LoVo (cell line): ENCODE measurements around the gene SUPT4H1.

Experiments
- DNase-seq: peaks from one replicate; pipeline ENCODE4 v3.0.0-alpha.2; 2016; ENCODE audit warnings: low spot score

Gene SUPT4H1

DNA sequence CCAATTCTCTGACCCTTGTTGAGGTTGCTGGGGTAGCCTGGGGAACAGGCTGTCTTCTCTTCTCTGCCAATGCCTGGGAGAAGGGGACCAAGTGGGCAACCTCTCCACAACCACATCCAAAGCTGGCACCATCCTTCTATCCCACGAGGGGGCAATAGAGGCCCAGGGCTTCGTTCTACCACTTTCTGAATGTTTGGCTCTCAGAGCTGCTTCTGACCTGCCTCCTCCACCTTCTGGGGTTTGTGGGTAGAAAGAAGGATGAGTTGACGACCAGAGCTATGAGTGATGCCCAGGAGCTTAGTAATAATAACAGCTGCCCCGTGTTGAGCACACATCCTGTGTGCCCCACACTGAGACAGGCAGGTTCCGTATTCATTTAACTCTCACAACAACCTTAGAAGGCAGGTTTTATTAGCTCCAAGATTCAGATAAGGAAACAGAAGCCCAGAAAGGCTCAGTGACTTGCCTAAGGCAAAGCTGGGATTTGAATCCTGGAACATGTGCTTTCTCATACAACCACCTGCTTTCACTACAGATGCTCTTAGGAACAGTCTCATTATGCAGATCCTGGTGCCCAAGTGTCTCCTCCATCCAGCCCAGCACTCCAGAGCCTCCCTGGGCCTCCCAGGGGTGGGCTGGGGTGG, 34.5 kb downstream of the SUPT4H1 start:
- DNase-seq, result peak; percentile 82

DNA sequence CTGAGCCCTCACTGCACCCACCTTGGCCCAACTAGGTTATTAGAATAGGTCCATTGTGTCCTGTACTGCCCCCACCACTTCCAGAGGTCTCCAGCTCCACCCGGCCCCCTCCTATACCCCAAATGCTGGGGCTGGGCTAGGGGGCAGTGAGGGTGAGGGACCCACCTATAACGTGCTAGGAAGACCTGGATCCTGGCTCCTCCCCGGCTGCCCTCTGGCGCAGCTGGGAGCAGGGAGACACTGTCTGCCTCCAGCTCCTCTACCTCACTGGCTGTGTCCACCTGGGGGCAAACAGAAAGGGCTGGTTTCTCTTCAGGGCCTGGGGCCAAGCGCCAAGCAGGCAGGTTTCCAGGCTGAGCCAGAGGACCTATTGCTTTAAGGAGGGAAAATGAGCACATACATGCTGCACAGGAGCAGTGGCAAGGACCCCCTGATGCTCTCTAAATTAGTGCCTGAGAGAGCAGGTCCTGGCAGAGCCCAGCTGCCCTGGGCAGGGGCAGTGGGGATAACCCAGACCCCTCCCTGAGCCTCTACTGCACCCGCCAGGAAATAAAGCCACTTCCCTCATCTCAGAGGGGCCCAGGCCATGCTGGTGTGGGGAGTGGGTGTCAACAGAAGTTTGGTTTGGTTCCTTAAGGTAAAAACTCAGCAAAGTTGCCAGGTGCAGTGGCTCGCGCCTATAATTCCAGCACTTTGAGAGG, 35.6 kb downstream of the SUPT4H1 start:
- no peak for DNase-seq

DNA sequence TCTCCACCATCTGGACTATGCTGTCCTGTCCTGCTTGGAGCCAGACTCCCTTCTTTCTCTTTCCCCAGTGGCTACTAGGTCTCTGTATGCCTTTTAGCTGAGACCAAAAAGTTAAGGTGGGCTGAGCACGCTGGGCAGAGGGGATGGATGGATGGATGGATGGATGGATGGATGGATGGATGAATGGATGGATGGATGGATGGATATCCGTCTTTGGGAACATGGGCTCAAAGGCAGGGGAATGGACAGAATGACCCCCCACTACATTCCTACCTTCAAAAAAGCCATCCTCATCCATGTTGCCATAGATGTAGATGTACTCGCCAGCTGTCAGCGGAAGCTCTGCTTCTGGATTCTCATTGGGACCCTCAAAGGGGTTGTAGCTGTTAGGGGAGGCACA, 36.3 kb downstream of the SUPT4H1 start:
- no peak for DNase-seq

DNA sequence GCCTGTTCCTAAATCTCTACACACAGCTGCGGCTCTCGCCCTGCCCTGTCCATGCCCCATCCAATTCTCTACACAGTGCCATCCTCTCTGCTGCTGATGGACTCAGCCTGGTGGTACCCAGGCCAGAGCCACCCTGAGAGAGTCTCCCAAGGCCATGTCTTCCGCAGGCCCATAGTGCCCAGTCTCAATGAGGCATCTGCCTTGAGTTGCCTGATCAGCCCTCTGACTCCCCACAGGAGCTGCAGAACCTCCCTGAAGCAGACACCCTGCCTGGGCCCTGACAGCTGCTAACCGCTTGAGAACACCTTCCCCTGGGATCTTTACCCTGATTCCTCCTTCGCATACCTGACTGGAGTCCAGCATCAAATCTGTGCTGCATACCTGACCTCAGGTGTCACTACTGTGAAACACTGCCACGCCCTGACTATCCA, 36.7 kb downstream of the SUPT4H1 start:
- no peak for DNase-seq

DNA sequence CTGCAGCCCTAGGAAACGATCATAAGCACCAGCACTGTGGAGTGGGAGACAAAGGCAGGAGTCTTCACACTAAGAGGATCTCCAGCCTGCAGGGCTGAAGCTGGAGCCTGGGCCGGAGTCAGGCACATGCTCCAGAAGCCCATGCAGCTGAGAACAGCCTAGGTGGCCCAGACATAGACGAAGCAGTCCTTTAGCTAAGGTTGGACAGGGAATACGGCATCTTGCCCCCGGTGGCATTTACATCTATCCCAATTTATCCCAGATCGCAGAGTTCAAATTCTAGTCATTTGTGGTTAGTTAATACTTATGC, 37.3 kb downstream of the SUPT4H1 start:
- DNase-seq, result no peak

DNA sequence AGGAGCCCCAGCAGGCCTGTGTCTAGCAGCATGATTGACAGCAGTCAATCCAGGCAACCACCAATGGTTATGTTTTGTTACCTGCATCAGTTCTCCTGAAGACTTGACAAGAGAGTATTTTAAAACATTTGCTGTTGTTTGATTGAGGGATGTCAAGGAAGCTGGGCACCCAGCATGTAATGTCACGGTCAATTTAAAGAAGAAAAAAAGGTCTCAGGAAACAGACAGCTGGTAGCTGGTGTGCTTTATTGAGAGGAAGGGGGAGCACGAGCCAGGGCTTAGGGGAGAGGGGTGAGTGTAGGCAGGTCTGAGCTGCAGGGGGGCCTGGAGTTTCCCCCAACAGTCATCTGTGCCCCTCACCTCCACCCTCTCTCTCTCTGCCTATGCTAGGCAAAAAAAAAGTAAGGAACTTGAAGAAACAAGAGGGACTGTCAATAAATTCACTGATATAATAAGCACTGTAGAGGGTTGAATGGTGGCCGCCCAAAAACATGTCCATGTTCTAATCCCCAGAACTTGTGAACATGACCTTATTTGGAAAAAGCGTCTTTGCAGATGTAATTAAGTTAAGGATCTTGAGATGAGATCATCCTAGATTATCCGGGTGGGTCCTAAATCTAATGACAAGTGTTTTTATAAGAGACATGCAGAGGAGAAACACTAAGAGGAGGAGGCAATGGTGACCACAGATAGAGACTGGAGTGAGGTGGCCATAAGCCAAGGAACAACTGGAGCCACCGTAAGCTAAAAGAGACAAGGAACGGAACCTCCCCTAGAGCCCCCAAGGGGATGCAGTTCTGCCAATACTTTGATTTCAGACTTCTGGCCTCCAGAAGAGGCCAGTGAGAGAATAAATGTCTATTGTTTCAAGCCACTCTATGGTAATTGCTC, 37.9 kb downstream of the SUPT4H1 start:
- no peak for DNase-seq

DNA sequence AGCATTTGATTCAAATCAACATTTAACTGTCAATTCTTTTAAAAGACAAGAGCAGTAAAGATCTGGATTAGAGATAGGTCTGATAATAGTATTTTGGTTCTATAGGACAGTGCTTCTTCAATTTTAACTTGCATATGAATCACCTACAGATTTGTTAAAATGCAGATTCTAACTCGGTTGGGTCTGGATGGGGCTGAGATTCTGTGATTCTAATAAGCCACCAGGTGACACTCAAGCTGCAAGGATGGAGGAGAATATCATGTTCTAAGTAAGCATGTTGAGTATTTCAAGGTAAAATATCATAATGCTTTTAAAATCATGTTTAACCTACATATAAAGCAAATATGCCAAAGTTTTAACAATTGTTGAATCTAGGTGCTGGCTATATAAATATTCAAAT, 39.2 kb downstream of the SUPT4H1 start:
- no peak for DNase-seq

DNA sequence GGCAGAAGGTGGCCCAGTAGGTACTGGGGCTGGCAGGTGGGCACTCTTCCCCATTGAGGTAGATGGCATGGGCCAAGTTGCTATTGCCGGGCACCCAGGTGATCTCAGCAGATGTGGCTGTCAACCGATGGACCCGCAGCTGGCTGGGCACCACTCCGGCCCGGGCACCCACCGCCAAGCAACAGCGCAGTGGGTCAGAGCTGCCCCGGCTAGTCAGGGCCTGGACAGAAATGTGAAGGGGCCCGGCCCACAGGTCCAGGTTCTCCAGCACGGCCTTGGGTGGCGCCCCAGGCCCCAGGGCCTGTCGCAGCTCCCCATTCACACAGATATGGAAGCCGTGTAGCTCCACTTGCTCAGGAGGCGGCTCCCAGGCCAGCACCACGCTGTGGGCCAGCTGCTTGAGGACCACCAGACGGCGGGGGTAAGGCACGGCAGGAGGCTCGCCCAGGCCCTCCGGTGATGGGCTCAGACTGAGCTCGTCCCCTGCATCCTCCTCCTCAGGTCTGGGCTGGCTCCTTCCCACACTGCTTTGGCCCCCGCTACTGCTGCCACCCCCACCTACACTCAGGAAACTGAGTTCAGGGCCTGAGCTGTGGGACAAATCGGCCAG, 39.9 kb downstream of the SUPT4H1 start:
- DNase-seq, result no peak

DNA sequence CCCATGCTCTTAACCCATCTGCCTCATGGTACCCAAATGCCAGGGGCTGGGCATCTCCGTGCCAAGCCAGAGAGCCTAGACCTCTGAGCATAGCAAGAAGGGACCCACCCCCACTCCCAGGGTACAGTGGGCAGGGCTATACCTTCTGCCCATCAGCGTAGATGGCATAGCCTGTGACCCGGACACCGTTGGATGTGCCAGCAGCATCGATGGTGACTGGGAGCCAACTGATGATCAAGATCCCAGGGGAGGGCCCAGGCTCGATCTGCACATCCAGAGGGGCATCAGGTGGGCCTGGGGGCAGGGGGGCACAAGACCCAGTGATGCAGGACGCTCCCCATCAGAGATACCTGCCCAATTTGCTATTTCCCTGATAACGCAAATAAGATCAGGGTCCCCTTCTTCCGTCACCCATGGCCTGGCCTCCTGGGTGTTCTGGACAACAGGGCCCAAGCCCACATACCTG, 40.5 kb downstream of the SUPT4H1 start:
- DNase-seq, result no peak

DNA sequence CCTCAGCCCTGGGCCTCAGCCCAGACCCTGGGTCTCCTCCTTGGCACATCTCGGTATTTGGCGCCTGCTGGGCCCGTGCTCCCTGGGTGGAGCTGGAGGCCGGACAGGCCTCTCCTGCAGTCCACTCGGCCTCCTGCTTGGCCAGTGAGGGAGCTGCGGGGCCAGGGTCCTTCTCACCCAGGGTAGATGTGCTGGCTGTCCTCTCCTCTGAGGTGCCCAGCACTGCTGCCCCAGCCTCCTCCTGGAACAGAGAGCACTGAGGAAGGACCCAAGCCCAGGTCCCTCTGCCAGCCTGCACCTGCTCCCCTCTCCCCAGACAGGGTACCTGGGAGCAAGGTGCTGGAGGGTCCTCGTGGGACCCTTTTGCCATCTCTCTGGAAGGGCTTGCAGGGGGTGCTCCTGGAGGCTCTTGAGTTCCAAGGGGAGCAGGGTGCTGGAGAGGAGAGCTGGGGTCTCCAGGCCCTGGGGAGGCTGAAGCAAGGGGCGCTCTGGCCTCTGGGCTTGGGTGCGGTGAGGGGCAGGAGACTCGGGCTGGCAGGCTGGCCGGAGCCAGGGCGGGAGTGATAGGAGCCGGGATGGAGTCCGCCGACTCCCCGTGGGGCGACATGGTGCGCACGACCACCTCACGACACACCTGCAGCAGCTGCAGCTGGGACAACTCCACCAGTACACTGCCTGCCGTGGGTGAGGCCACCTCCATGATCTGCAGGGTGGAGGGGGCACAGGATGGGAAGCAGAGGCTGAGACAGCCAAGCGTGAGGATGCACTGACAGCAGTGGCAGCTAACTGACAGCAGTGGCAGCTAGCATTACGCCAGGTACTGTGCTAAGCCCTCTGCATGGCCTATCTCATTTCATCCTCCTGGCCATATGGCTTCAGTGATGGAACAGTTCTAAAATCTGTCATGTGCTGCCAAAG, 41.2 kb downstream of the SUPT4H1 start:
- no peak for DNase-seq

DNA sequence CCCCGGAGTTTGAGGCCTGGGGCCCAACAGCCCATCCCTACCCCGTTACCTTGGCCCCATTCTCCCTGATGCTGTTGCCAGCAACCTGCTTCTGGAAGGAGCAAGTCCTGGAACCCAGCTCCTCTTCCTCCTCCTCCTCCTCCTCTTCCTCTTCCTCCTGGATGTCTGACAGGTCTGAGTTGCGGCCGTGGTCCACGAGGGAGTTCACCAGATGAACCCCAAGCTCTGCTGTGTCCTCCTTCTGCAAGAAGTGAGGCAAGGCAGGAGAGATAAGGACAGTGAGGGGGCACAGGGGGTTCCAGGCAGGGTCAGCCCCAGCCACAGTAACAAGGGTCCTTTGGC, 42.1 kb downstream of the SUPT4H1 start:
- DNase-seq, result no peak

DNA sequence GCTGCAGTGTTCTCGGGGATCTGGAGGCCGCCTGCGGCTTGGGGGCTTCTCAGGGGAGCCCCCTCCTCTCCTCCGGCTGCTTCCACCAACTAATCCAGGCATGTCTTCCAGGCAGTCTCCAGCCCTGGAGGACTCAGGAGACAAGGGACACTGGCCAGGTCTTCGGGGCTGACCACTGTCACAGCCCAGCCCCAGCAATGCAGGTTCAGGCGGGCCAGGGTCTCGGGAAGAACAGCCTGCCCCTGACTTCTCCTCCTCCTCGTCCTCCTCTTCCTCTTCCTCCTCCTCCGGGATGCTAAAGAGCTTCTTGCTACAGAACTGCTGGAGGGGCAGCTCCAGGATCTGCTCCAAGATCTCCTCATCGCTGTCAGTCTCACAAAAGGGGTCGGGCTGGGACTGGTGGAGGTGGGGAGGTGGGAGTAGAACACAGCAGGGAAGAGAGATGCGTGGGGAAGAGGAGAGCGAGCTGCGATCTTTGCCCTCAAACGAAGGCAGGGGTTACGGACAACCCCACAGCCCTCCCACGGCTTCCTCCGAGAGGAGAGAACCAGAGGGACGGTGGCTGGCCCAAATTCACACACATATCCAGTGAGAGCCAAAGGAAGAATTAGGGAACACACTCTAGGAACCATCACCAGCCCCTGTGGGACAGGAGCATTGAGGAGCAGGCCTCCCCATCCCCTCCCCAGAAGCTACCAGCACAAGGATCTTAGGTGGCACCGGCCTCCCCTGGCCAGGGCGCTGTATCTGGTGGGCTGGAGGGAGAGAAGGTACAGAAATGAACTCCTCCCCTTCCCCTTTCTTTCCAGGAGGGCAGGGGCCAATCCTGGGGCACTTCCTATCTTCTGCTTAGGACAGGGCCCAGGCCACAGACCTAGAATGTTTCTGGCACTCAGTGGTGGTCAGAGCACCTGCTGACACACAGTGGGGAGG, 42.8 kb downstream of the SUPT4H1 start:
- no peak for DNase-seq

DNA sequence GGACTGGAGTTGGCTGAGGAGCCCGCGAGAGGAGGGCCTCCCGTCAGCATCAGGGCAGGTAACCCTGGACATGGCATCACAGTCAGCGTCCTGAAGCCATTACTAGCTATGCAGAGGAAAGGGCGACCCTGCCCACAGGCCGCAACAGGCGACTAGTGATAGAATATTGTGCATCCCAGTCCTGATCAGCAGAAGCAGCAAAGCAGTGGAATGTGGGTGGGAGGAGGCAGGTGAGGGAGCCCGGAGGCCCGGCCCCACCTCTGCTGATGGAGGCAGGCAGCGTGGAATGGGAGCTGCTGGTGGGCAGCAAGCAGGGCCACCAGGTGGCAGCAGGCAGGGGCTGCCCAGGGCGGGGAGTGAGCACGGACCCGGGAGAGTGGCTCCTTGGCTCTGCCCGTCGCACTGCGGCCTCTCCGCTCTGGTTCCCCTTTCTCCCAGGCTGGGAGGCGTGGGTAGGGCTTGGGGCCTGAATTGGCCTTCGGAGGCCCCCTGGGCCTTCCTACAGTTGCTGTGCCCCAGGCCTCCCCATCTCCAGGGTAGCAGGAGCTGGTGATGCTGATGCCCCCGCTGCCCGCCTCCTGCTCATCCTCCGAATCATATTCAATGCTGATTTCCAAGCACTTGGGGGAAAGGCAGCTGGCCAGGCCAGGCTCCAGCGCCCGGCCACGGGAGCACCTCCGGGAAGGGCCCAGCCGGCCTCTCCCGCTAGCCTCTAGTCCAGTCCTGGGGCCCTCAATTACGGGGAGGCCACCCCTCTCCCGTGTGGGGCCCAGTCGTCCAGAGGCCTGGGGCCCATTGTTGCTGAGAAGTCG, 43.6 kb downstream of the SUPT4H1 start:
- DNase-seq, result no peak

DNA sequence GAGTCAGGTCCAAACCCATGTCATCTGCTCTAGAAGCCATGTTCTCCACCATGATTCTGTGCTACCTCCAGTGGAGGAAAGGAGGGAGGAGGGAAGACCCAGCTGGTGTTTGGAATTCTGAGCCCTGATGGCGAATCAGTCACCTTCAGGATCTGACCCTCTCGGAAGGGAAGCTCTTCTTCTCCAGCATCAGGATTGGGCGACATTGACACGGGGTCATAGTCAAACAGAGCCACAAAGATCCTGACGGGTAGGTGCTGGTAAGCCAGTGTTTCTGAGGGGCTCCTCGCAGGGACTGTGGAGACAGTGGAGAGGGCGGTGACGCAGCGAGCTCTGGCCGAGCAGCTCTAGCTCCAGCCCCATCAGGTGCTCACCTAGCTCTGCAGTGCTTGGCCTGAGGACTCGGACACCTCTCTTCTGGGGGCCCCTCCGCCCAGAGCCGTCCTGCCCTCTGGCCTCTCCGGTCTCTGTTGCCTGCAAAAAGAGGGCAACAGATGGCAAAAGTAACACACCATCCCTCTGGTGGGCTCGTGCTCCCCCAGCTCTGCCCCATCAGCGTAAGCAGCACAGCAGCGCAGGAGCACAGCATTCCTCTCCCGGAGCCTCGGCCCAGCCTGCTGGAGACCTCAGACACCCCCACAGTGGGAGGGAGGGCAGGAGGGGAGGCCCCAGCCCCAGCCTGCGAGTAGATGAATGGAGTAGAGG, 44.4 kb downstream of the SUPT4H1 start:
- DNase-seq, result no peak

DNA sequence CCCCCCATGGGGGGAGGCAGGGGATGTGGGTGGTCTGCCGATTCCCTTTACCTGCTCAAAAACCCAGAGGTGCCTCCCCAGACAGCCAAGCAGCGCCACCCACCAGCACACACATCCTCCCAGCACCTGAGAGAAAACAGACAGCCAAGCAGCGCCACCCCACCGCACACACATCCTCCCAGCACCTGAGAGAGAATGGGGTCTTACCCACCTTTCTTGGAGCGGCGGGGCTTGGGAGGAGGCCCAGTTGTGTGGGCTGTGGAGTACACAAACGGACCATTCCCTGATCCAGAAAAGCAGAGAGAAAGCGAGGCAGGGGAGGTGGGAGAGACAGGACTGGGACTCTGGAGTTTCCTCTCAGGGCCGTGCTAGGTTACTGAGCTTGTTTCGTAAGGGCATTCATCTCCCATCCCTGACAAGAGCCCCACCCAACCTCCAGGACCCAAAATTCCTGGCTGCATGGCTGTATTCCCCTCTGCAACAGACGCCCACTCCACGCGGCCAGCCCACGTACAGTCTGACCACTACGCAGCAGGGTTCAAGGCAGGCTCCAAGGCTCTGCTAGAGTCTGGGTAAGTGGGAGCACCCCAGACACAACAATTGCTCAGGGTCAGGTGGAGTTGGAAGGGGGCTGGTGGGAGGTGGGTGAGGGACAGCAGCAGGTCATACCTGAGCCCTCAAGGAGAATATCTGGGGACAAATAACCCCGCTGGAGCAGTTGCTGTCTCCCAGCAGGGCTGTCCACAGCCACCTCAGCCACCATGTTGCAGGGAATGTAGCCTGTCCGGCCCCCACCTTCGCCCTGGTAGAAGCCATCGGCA, 45.7 kb downstream of the SUPT4H1 start:
- DNase-seq, result no peak

DNA sequence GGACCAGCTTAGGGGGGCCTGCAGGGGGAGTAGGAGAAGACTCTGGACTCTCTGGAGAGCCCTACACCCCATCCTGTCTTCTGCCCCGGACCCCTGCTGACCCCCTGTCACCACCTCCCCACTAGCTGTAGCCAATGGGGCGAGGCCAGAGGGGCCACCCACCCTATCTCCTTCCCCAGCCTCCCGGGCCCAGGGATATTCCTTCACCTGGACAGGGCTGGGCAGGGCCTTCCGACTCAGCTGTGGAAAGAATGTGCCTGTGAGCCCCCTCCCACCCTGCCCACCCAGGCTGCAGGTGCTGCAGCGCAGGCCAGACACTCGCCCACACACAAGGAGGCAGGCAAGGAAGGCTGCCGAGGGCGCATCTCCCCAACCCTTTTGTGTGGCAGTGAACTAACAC, 46.4 kb downstream of the SUPT4H1 start:
- DNase-seq, result no peak

DNA sequence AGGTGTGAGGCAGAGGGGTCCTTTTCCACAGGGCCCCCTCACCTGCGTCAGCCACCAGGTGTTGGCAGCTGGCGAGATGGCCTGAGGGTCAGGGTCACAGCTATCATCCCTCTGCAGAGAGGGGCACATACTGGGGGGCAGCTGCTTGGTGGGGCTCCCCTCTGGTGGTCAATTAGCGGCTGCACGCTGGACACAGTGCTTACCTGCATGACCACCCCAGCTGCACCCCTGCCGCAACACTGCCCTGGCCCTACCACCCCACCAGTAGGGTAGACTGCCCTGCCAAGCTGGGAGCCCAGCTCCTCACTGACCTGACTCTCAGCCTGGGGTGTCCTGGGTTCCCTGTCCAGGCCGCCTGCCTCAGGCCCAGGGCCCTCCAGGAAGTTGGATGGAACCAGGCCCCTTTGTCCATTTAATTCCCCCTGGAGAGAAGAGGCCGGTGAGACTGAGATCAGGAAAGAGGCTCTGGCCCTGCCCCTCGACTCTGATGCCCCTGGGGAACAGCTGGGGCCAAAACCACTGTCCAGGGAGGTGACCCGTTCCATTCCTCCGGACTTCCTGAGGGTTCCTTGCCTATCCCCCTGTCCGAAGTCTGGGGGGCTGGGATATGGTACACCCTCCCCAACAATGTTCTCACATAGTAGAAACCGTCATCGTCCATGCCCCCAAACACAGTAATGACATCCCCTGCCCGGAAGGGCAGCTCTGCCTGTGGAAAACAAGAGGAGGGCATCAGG, 47.1 kb downstream of the SUPT4H1 start:
- no peak for DNase-seq
